Measurements from ENCODE around the gene EXOC6B.
"Not testable (repeated sequence)": the region's sequence is repeated elsewhere in the genome, so short reads cannot be mapped to it uniquely, and the experiment has no call there.

EXOC6B gene

GRCh38 chr2:72602711-72603110 is 223.1 kb downstream of the EXOC6B start:
- ChIA-PET POLR2A (no interaction called here), CTCF (no interaction called here)
- no peak for TF ChIP-seq CTCF (IDR thresholded peaks at IDR 0.05; ENCODE audit: control extremely low read depth, extremely low read depth, low read depth, missing control alignments)
- no peak for DNase-seq (ENCODE audit: extremely low spot score)

- CTCF ChIA-PET, result no interaction called here
- no peak for TF ChIP-seq CTCF (IDR thresholded peaks at IDR 0.05; ENCODE audit: control extremely low read depth, extremely low read depth, low read depth, missing control alignments)
- no peak for DNase-seq (ENCODE audit: extremely low spot score)
- POLR2A ChIA-PET, result no interaction called here
These were observed 223.7 kb downstream of the EXOC6B start for GRCh38 chr2:72602095-72602494.

- CTCF ChIA-PET; DNase-seq (ENCODE audit: extremely low spot score); POLR2A ChIA-PET: not testable (repeated sequence)
These were observed 242.0 kb downstream of the EXOC6B start for GRCh38 chr2:72583836-72584235.

- CTCF ChIA-PET, result interaction anchor here (0.8 to 1.7 kb wide), 3 partner anchors 9 to 659 kb away, joined by 4 to 7 read pairs (median 4); no protein-coding TSS in a partner anchor
These were observed 242.5 kb downstream of the EXOC6B start for GRCh38 chr2:72583376-72583775.

GRCh38 chr2:72581560-72582181 is 244.2 kb downstream of the EXOC6B start:
- ChIA-PET CTCF (interaction anchor here (1.7 to 2.5 kb wide), 2 partner anchors 657 to 659 kb away, joined by 7 to 44 read pairs; no protein-coding TSS in a partner anchor), POLR2A (no interaction called here)
- TF ChIP-seq CTCF (IDR thresholded peaks at IDR 0.05; ENCODE audit: control extremely low read depth, extremely low read depth, low read depth, missing control alignments), result no peak
- no peak for DNase-seq (ENCODE audit: extremely low spot score)

More at GRCh38 chr2:72583376-72583775, 242.5 kb downstream of the EXOC6B start:
- DNase-seq (ENCODE audit: extremely low spot score), result no peak
- POLR2A ChIA-PET, result no interaction called here
- TF ChIP-seq CTCF (IDR thresholded peaks at IDR 0.05; ENCODE audit: control extremely low read depth, extremely low read depth, low read depth, missing control alignments), result no peak

GRCh38 chr2:72579591-72580180 is 246.1 kb downstream of the EXOC6B start:
- DNase-seq (ENCODE audit: extremely low spot score), result peak; percentile 18
- CTCF ChIA-PET, result interaction anchor here (0.6 to 2.5 kb wide), 14 partner anchors 8 to 1049 kb away, joined by 3 to 44 read pairs (median 4); no protein-coding TSS in a partner anchor
- TF ChIP-seq CTCF (IDR thresholded peaks at IDR 0.05; ENCODE audit: control extremely low read depth, extremely low read depth, low read depth, missing control alignments), result peak; percentile 41
- POLR2A ChIA-PET, result interaction anchor here (0.7 kb wide), 1 partner anchor 159 kb away, joined by 10 read pairs; no protein-coding TSS in a partner anchor

GRCh38 chr2:72576861-72577260 is 249.0 kb downstream of the EXOC6B start:
- TF ChIP-seq CTCF (IDR thresholded peaks at IDR 0.05; ENCODE audit: control extremely low read depth, extremely low read depth, low read depth, missing control alignments), result no peak
- ChIA-PET POLR2A (no interaction called here), CTCF (interaction anchor here (1.5 to 1.9 kb wide), 2 partner anchors 653 to 655 kb away, joined by 5 to 6 read pairs; no protein-coding TSS in a partner anchor)
- DNase-seq (ENCODE audit: extremely low spot score), result no peak

Measured in GM10248 (cell line).